ENCODE measurements around the gene ASAP3. TPM values are rescaled to one million over a fixed set of nuclear protein-coding genes. Genes with fewer than 3 reads are reported as not detected.
"Not testable (repeated sequence)": the region's sequence is repeated elsewhere in the genome, so short reads cannot be mapped to it uniquely, and the experiment has no call there.

The ASAP3 gene
- total and polyA plus RNA-seq, 2 experiments from 2014 or later = 28.8 to 45.1 TPM

- Histone ChIP-seq H3K4me1 (ENCODE audit: insufficient read depth) (no peaks in the 10 kb centered on the region), H3K27me3 (no peaks in the 10 kb centered on the region), H2AFZ (no peak overlapping the region), H3K4me2 (no peak overlapping the region), H3K9me2 (replicated peaks; ENCODE audit: insufficient read depth) (no peaks in the 10 kb centered on the region), H3K27ac (no peak overlapping the region), H4K20me1 (ENCODE audit: insufficient read depth, poor library complexity, severe bottlenecking) (no peaks in the 10 kb centered on the region), H3K4me3 (no peak overlapping the region), H3K79me2 (no peaks in the 10 kb centered on the region), H3K9me3 (ENCODE audit: low read depth) (no peaks in the 10 kb centered on the region), H3K36me3 (replicated peaks; ENCODE audit: insufficient read depth, low read depth) (no peaks in the 10 kb centered on the region)
- 91% methylated on average over 8 of the region's 8 CpGs for WGBS (ENCODE audit: low lambda C conversion rate, missing lambda C conversion rate)
- TF ChIP-seq EZH2phosphoT487 (IDR thresholded peaks at IDR 0.05; ENCODE audit: low read depth, severe bottlenecking, unreplicated experiment) (no peak), EZH2 (IDR thresholded peaks at IDR 0.05; ENCODE audit: borderline replicate concordance) (no peak), CTCF (IDR thresholded peaks at IDR 0.05; ENCODE audit: poor library complexity) (no peak)
- no peak for DNase-seq (ENCODE audit: low spot score)
Measured at GRCh38 chr1:23383577-23384311, 100.2 kb downstream of the ASAP3 start.

GRCh38 chr1:23381233-23381885, 102.6 kb downstream of the ASAP3 start:
- H3K27me3 ChIP-seq = no peaks in the 10 kb centered on the region
- H3K4me2 ChIP-seq = no peak overlapping the region
- no peak overlapping the region for H2AFZ ChIP-seq
- H3K36me3 ChIP-seq (replicated peaks; ENCODE audit: insufficient read depth, low read depth) = no peaks in the 10 kb centered on the region
- no peak overlapping the region for H3K4me3 ChIP-seq
- H3K27ac ChIP-seq = peak overlapping the region; percentile 33
- no peaks in the 10 kb centered on the region for H3K79me2 ChIP-seq
- DNase-seq (ENCODE audit: low spot score) = no peak
- no peaks in the 10 kb centered on the region for H3K9me2 ChIP-seq (replicated peaks; ENCODE audit: insufficient read depth)
- WGBS (ENCODE audit: low lambda C conversion rate, missing lambda C conversion rate) = 83% methylated on average over 5 of the region's 5 CpGs
- no peaks in the 10 kb centered on the region for H4K20me1 ChIP-seq (ENCODE audit: insufficient read depth, poor library complexity, severe bottlenecking)
- H3K4me1 ChIP-seq (ENCODE audit: insufficient read depth) = peaks cover 5% of the 10 kb centered on the region
- TF ChIP-seq EZH2phosphoT487 (IDR thresholded peaks at IDR 0.05; ENCODE audit: low read depth, severe bottlenecking, unreplicated experiment) = no peak
- no peak for TF ChIP-seq EZH2 (IDR thresholded peaks at IDR 0.05; ENCODE audit: borderline replicate concordance)
- no peak for TF ChIP-seq CTCF (IDR thresholded peaks at IDR 0.05; ENCODE audit: poor library complexity)
- no peaks in the 10 kb centered on the region for H3K9me3 ChIP-seq (ENCODE audit: low read depth)

- 57% methylated on average over 5 of the region's 5 CpGs for WGBS (ENCODE audit: low lambda C conversion rate, missing lambda C conversion rate)
- Histone ChIP-seq H3K79me2 (no peaks in the 10 kb centered on the region), H3K4me1 (ENCODE audit: insufficient read depth) (peaks cover 5% of the 10 kb centered on the region), H4K20me1 (ENCODE audit: insufficient read depth, poor library complexity, severe bottlenecking) (no peaks in the 10 kb centered on the region), H3K27me3 (no peaks in the 10 kb centered on the region), H3K36me3 (replicated peaks; ENCODE audit: insufficient read depth, low read depth) (no peaks in the 10 kb centered on the region), H3K4me3 (no peak overlapping the region), H3K9me3 (ENCODE audit: low read depth) (no peaks in the 10 kb centered on the region), H3K9me2 (replicated peaks; ENCODE audit: insufficient read depth) (no peaks in the 10 kb centered on the region), H2AFZ (no peak overlapping the region), H3K27ac (no peak overlapping the region), H3K4me2 (no peak overlapping the region)
- no peak for DNase-seq (ENCODE audit: low spot score)
- TF ChIP-seq EZH2phosphoT487 (IDR thresholded peaks at IDR 0.05; ENCODE audit: low read depth, severe bottlenecking, unreplicated experiment) = no peak
Measured at GRCh38 chr1:23380719-23381118, 103.3 kb downstream of the ASAP3 start.

GRCh38 chr1:23380236-23380635, 103.7 kb downstream of the ASAP3 start:
- H3K9me3 ChIP-seq (ENCODE audit: low read depth); H3K27ac ChIP-seq; H3K4me3 ChIP-seq; H3K4me1 ChIP-seq (ENCODE audit: insufficient read depth); H3K4me2 ChIP-seq; DNase-seq (ENCODE audit: low spot score); H3K9me2 ChIP-seq (replicated peaks; ENCODE audit: insufficient read depth); H3K27me3 ChIP-seq; H4K20me1 ChIP-seq (ENCODE audit: insufficient read depth, poor library complexity, severe bottlenecking); H3K36me3 ChIP-seq (replicated peaks; ENCODE audit: insufficient read depth, low read depth); H2AFZ ChIP-seq; H3K79me2 ChIP-seq: not testable (repeated sequence)
- 68% methylated on average over 4 of the region's 4 CpGs for WGBS (ENCODE audit: low lambda C conversion rate, missing lambda C conversion rate)

Other genes starting within 250 kb of the ASAP3 start
- 104 and 106 TPM in 2 replicates for gene HNRNPR, start 139.9 kb downstream of the ASAP3 start, total RNA-seq
- gene HNRNPR, start 139.9 kb downstream of the ASAP3 start, polyA plus RNA-seq = 105 and 112 TPM in 2 replicates
- gene ZNF436, start 114.3 kb downstream of the ASAP3 start, total RNA-seq = 15.5 and 17.1 TPM in 2 replicates
- gene ZNF436, start 114.3 kb downstream of the ASAP3 start, polyA plus RNA-seq = 4.4 and 7.5 TPM in 2 replicates
- 30.2 and 30.8 TPM in 2 replicates for gene TCEA3, start 59.4 kb downstream of the ASAP3 start, total RNA-seq
- gene TCEA3, start 59.4 kb downstream of the ASAP3 start, polyA plus RNA-seq = 27.6 and 31.2 TPM in 2 replicates
- gene E2F2, start 47.1 kb upstream of the ASAP3 start, total RNA-seq = 0.76 and 1.2 TPM in 2 replicates
- 0.21 and 0.85 TPM in 2 replicates for gene E2F2, start 47.1 kb upstream of the ASAP3 start, polyA plus RNA-seq
- 155 and 186 TPM in 2 replicates for gene ID3, start 75.3 kb upstream of the ASAP3 start, total RNA-seq
- gene ID3, start 75.3 kb upstream of the ASAP3 start, polyA plus RNA-seq = 314 and 336 TPM in 2 replicates
- gene RPL11, start 207.6 kb upstream of the ASAP3 start, total RNA-seq = 828 and 862 TPM in 2 replicates
- 526 and 593 TPM in 2 replicates for gene RPL11, start 207.6 kb upstream of the ASAP3 start, polyA plus RNA-seq

Measured in hepatocyte (in vitro differentiated cells).